Measurements from ENCODE around the gene UPK1A. TPM values are rescaled to one million over a fixed set of nuclear protein-coding genes. Genes with fewer than 3 reads are reported as not detected.

UPK1A gene
- not detected for total RNA-seq
- polyA plus RNA-seq (ENCODE audit: insufficient read depth in 1 of 8, insufficient read length in 8 of 8, low replicate concordance in 1 of 8): 1 to 10 TPM in 1 of 8 donors, under 1 TPM in 2, not detected in 5; 0.17 to 7.7 (median 0.28) TPM
- long read RNA-seq, donor 1: 0 reads
- long read RNA-seq, donor 2: 0 reads
- long read RNA-seq, donor 3: 0 reads
- long read RNA-seq, donor 4: 0 reads
- long read RNA-seq, donor 5: 0 reads
- long read RNA-seq, donor 6: 0 reads
- long read RNA-seq, donor 7: 0 reads
- long read RNA-seq, donor 8: 0 reads
- long read RNA-seq, donor 9: 0 reads
- long read RNA-seq, donor 10: 0 reads
- long read RNA-seq, donor 11: 0 reads

DNA sequence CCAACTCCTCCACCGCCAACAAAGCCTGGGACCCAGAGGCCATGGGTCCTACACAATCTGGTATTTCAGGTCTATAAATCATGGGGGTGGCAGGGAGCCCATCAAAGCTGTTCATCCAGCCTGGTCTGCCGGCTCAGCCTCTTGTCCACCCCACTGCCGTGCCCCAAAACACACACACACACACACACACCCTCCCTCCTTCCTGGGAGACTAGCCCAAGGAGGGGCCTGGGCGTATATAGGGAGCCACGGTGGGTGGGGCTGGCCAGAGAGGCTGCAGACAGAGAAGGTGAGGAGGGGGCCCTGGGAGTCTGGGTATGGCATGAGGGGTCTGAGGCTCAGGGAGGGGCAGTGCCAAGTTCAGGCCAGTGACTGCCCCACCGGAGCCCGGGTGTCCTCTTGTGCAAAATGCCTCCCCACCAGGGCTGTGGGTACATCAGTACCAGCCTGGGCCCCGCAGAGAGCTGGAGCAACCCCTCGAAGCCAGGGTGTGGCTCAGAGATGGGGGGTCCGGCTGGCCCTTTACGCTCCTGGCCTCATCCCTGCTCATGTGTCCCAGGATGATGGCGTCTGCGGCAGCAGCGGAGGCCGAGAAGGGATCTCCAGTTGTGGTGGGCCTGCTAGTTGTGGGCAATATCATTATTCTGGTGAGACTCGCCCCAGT lies at the start of gene UPK1A:
Gene UPK1A (plus strand): TSS at position 267 of the 663 bp plus-strand sequence. CDS start 296 bp downstream, at position 563.
- no peaks in the 10 kb centered on the region for H3K4me1 ChIP-seq (ENCODE audit: control insufficient read depth, insufficient read depth, low read length)
- DNase-seq: no peak

DNA sequence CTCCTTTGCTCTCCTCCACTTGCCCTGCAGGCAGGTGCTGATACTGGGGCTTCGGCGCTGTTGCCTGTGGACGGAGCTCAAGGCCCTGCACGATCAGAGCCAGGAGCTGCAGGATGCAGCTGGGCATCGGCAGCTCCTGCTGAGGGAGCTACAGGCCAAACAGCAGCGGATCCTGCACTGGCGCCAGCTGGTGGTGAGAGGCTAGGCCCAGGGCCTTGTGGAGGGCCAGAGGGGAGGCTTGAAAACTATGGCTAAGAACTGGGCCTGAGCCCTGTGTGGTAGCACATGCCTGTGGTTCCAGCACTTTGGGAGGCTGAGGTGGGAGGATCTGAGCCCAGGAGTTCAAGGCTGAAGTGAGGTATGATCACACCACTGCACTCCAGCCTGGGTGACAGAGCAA lies 47.5 kb upstream of the UPK1A start:
- H3K36me3 ChIP-seq (ENCODE audit: control insufficient read depth, insufficient read depth, low read length): peaks cover 41% of the 10 kb centered on the region
- DNase-seq: no peak
- 77% methylated on average over 7 of the region's 7 CpGs for WGBS (ENCODE audit: insufficient coverage)

More for the DNA sequence above, at the start of gene UPK1A:
- Histone ChIP-seq H3K4me3 (ENCODE audit: low read length) (no peak within 1 kb of the TSS), H3K9me3 (replicated peaks; ENCODE audit: control insufficient read depth, low read depth, low read length) (no peaks in the 10 kb centered on the region), H3K27ac (ENCODE audit: low read length) (no peak within 1 kb of the TSS), H3K36me3 (ENCODE audit: control insufficient read depth, insufficient read depth, low read length) (peaks cover 23% of the 10 kb centered on the region), H3K27me3 (ENCODE audit: control insufficient read depth, insufficient read depth, low read length) (peaks cover 2% of the 10 kb centered on the region)
- WGBS (ENCODE audit: insufficient coverage): 81% methylated on average over 11 of the region's 16 CpGs

DNA sequence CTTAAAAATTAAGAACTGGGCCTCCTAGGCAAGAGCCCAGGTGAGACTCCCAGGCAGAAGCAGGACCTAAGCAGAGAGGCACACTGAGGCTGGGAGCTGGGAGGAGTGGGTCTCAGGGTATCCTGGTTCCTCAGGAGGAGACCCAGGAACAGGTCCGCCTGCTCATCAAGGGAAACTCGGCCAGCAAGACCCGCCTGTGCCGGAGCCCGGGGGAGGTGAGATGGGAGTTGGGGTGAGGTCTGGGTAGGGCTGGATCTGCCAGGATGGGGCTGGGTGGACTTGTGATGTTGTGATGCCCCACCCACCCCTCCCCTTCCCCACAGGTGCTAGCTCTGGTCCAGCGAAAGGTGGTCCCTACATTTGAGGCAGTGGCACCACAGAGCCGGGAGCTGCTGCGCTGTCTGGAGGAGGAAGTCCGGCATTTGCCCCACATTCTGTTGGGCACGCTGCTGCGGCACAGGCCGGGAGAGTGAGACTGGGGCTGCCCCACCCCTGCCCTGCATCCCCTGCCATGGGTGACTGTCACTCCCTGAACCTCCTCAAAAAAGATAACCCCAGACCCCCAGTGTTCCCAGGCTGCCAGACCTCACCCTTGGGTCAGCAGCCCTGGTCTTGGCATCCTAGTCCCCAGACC lies 46.9 kb upstream of the UPK1A start:
- no peak overlapping the region for H3K4me3 ChIP-seq (ENCODE audit: low read length)
- H3K27me3 ChIP-seq (ENCODE audit: control insufficient read depth, insufficient read depth, low read length): no peaks in the 10 kb centered on the region
- WGBS (ENCODE audit: insufficient coverage): 98% methylated on average over 7 of the region's 12 CpGs
- no peaks in the 10 kb centered on the region for H3K9me3 ChIP-seq (replicated peaks; ENCODE audit: control insufficient read depth, low read depth, low read length)
- H3K27ac ChIP-seq (ENCODE audit: low read length): no peak overlapping the region
- no peak for DNase-seq
- peaks cover 41% of the 10 kb centered on the region for H3K36me3 ChIP-seq (ENCODE audit: control insufficient read depth, insufficient read depth, low read length)
- no peaks in the 10 kb centered on the region for H3K4me1 ChIP-seq (ENCODE audit: control insufficient read depth, insufficient read depth, low read length)

More for the DNA sequence above, 47.5 kb upstream of the UPK1A start:
- Histone ChIP-seq H3K27me3 (ENCODE audit: control insufficient read depth, insufficient read depth, low read length) (no peaks in the 10 kb centered on the region), H3K4me3 (ENCODE audit: low read length) (no peak overlapping the region), H3K9me3 (replicated peaks; ENCODE audit: control insufficient read depth, low read depth, low read length) (no peaks in the 10 kb centered on the region), H3K27ac (ENCODE audit: low read length) (no peak overlapping the region), H3K4me1 (ENCODE audit: control insufficient read depth, insufficient read depth, low read length) (no peaks in the 10 kb centered on the region)

DNA sequence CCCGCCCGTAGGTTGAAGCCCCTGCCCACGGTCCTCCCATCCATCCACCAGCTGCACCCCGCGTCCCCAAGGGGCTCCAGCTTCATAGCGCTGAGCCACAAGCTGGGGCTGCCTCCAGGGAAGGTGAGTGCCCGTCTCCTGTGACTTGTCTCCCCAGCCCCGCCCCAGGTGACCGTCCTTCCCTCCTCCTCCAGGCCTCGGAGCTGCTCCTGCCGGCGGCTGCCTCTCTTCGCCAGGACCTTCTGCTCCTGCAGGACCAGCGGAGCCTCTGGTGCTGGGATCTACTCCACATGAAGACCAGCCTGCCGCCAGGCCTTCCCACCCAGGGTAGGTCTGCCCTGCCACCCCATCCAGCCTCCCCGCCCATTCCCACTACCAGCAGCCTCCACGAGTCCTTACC lies 46.3 kb upstream of the UPK1A start:
- WGBS (ENCODE audit: insufficient coverage): 89% methylated on average over 17 of the region's 17 CpGs
- no peak overlapping the region for H3K27ac ChIP-seq (ENCODE audit: low read length)
- H3K9me3 ChIP-seq (replicated peaks; ENCODE audit: control insufficient read depth, low read depth, low read length): no peaks in the 10 kb centered on the region
- no peaks in the 10 kb centered on the region for H3K27me3 ChIP-seq (ENCODE audit: control insufficient read depth, insufficient read depth, low read length)
- DNase-seq: no peak
- no peak overlapping the region for H3K4me3 ChIP-seq (ENCODE audit: low read length)
- H3K36me3 ChIP-seq (ENCODE audit: control insufficient read depth, insufficient read depth, low read length): peaks cover 38% of the 10 kb centered on the region
- no peaks in the 10 kb centered on the region for H3K4me1 ChIP-seq (ENCODE audit: control insufficient read depth, insufficient read depth, low read length)

DNA sequence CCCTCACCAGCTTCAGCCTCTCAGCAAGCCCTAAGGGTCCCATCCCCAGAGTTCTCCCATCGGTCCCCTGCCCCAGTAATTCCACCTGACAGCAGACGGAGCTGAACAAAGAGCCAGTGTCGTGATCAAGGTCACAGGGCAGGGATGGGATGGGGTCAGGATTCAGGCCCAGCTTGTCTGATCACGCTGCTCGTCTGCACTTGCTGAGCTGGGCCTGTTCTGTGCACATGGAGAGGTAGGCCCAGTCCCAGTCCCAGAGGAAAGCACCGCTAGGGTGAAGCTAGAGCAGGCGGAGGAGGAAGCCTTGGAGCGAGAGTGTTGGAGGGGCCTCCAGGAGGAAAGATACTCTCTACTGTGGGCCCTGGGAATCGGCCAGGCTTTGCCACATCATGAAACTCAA lies 44.6 kb upstream of the UPK1A start:
- Histone ChIP-seq H3K4me1 (ENCODE audit: control insufficient read depth, insufficient read depth, low read length) (no peaks in the 10 kb centered on the region), H3K27ac (ENCODE audit: low read length) (no peak overlapping the region), H3K9me3 (replicated peaks; ENCODE audit: control insufficient read depth, low read depth, low read length) (no peaks in the 10 kb centered on the region), H3K36me3 (ENCODE audit: control insufficient read depth, insufficient read depth, low read length) (peaks cover 29% of the 10 kb centered on the region), H3K27me3 (ENCODE audit: control insufficient read depth, insufficient read depth, low read length) (no peaks in the 10 kb centered on the region), H3K4me3 (ENCODE audit: low read length) (no peak overlapping the region)
- WGBS (ENCODE audit: insufficient coverage): 89% methylated on average over 9 of the region's 9 CpGs
- DNase-seq: no peak

DNA sequence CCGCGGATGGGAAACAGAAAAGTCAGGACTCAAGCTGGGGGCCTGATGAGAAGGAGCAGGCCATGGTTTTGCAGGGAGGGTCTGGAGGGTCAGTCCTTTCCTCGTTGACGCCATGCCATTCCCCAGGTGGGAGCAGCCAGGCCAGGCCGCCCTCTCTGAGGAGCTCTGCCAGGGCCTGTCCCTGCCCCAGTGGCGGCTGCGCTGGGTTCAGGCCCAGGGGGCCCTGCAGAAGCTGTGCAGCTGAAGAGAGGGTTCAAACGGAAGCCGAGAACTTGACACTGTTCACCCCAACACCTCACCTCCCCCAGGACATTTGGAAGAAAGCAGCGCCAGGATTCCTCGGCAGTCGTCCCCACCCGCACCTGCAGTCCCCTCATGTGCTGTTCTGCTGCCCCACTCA lies 43.6 kb upstream of the UPK1A start:
- no peaks in the 10 kb centered on the region for H3K9me3 ChIP-seq (replicated peaks; ENCODE audit: control insufficient read depth, low read depth, low read length)
- H3K4me1 ChIP-seq (ENCODE audit: control insufficient read depth, insufficient read depth, low read length): peaks cover 2% of the 10 kb centered on the region
- no peaks in the 10 kb centered on the region for H3K27me3 ChIP-seq (ENCODE audit: control insufficient read depth, insufficient read depth, low read length)
- DNase-seq: no peak
- 83% methylated on average over 13 of the region's 13 CpGs for WGBS (ENCODE audit: insufficient coverage)
- H3K36me3 ChIP-seq (ENCODE audit: control insufficient read depth, insufficient read depth, low read length): peaks cover 20% of the 10 kb centered on the region
- no peak overlapping the region for H3K4me3 ChIP-seq (ENCODE audit: low read length)
- no peak overlapping the region for H3K27ac ChIP-seq (ENCODE audit: low read length)

DNA sequence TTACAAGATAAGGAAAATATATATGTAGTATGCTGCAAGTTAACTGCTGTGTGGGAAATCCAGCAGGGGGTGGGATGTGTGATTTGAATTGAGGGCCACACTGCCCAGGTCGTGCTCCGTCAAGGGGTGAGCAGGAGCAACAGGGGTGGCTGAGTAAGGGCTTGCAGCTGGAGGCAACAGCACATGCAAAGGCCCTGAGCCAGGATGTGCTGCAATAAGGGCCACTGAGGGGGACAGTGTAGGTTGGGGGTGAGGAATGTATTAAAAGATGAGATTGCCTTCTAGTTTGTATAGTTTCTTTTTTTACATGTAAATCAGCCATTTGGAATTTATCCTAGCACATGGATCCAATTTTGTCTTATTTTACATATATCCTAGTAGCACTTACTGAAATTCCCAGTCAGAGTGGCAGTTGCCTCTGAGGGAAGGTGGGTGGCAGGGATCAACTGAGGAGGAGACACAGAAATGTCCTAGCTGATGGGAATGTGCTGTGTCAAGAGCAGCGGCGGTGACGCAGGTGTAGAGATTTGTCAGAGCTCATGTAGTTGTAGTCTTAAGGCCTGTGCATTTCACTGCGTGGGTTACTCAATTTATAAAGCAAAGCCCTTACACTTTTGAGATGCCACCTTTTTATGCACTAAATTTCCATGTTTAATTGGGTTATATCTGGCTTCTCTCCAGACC lies 42.8 kb upstream of the UPK1A start:
- no peaks in the 10 kb centered on the region for H3K9me3 ChIP-seq (replicated peaks; ENCODE audit: control insufficient read depth, low read depth, low read length)
- no peak overlapping the region for H3K4me3 ChIP-seq (ENCODE audit: low read length)
- H3K27ac ChIP-seq (ENCODE audit: low read length): no peak overlapping the region
- H3K4me1 ChIP-seq (ENCODE audit: control insufficient read depth, insufficient read depth, low read length): peaks cover 6% of the 10 kb centered on the region
- 78% methylated on average over 2 of the region's 6 CpGs for WGBS (ENCODE audit: insufficient coverage)
- H3K27me3 ChIP-seq (ENCODE audit: control insufficient read depth, insufficient read depth, low read length): no peaks in the 10 kb centered on the region
- peaks cover 16% of the 10 kb centered on the region for H3K36me3 ChIP-seq (ENCODE audit: control insufficient read depth, insufficient read depth, low read length)
- DNase-seq: no peak

DNA sequence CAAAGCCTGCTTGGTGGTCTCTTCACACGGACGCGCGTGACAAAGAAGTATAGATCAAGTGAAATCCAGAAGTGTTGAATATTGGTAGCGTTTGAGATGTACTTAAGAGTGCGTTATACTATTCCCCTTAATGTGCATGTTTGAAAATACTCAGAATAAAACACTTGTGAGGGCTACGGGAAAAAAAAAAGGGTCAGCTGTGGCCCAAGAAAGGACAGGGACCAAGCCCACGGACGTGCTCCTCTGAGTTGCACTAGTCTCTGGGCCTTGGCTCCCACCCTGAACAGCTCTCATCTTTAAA lies 38.1 kb upstream of the UPK1A start:
- peak overlapping the region; percentile 74 for H3K4me3 ChIP-seq (ENCODE audit: low read length)
- 20% methylated on average over 2 of the region's 9 CpGs for WGBS (ENCODE audit: insufficient coverage)

DNA sequence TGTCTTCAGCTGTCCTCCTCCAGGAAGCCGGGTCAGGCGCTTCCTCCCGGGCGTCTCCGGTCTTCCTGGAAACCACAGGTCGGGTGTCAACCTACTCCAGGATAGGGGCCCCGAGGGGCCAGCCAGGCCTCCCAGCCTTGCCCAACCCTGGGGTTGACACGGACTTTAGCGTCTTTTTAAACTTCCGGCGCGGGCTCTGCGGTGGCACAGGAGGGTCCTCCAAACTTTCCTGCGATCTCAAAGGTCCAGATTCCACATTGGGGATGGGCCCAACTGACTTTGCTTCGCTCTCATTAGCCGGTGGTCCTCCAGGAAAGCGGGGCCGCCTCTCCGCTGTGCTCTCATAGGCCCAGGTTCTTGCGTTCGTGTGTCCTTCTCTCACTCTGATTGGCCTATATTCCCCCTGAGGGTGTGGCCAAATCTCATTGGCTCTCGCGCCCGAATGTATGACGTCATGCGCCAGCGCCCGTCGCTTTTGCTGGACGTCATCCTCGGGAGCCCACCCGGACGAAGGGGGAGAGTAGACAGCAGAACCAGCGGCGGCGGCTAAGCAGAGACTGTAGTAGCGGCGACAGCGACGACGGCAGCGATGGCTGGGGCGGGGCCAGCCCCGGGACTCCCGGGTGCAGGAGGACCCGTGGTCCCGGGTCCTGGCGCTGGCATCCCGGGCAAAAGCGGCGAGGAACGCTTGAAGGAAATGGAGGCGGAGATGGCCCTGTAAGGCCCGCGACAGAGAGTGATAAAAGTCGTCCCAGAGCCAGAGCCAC lies 37.6 kb upstream of the UPK1A start, which contains the start of gene RBM42:
Gene RBM42 (plus strand): TSS at position 472 of the 767 bp plus-strand sequence. CDS start 118 bp downstream, at position 590.
- Histone ChIP-seq H3K9me3 (replicated peaks; ENCODE audit: control insufficient read depth, low read depth, low read length) (no peaks in the 10 kb centered on the region), H3K4me1 (ENCODE audit: control insufficient read depth, insufficient read depth, low read length) (peaks cover 12% of the 10 kb centered on the region), H3K27me3 (ENCODE audit: control insufficient read depth, insufficient read depth, low read length) (no peaks in the 10 kb centered on the region), H3K4me3 (ENCODE audit: low read length) (peak within 1 kb of the TSS; percentile 74), H3K27ac (ENCODE audit: low read length) (peak within 1 kb of the TSS; percentile 97), H3K36me3 (ENCODE audit: control insufficient read depth, insufficient read depth, low read length) (peaks cover 35% of the 10 kb centered on the region)
- under 1% methylated on average over 55 of the region's 56 CpGs for WGBS (ENCODE audit: insufficient coverage)
- DNase-seq: peak; percentile 100

More for the DNA sequence above, 38.1 kb upstream of the UPK1A start:
- no peak for DNase-seq
- Histone ChIP-seq H3K27ac (ENCODE audit: low read length) (peak overlapping the region; percentile 97), H3K4me1 (ENCODE audit: control insufficient read depth, insufficient read depth, low read length) (peaks cover 12% of the 10 kb centered on the region), H3K27me3 (ENCODE audit: control insufficient read depth, insufficient read depth, low read length) (no peaks in the 10 kb centered on the region), H3K9me3 (replicated peaks; ENCODE audit: control insufficient read depth, low read depth, low read length) (no peaks in the 10 kb centered on the region), H3K36me3 (ENCODE audit: control insufficient read depth, insufficient read depth, low read length) (peaks cover 30% of the 10 kb centered on the region)
